ENCODE data around the gene OR5K4.
"Not testable (repeated sequence)": the region's sequence is repeated elsewhere in the genome, so short reads cannot be mapped to it uniquely, and the experiment has no call there.

OR5K4 gene

DNA sequence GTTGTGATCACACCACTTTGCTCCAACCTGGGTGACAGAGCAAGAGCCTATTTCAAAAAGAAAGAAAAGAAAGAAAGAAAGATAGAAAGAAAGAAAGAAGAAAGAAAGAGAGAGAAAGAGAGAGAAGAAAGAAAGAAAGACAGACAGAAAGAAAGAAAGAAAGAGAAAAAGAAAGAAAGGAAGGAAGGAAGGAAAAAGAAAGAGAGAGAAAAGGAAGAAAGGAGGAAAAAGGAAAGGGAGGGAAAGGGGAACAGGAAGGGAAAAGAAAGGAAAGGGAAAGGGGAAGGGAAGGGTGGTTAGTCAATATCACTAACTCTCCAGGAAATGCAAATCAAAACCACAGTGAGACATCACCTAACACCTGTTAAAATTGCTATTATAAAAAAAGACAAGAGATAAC is 18.2 kb downstream of the OR5K4 start:
- DNase-seq, result no peak

DNA sequence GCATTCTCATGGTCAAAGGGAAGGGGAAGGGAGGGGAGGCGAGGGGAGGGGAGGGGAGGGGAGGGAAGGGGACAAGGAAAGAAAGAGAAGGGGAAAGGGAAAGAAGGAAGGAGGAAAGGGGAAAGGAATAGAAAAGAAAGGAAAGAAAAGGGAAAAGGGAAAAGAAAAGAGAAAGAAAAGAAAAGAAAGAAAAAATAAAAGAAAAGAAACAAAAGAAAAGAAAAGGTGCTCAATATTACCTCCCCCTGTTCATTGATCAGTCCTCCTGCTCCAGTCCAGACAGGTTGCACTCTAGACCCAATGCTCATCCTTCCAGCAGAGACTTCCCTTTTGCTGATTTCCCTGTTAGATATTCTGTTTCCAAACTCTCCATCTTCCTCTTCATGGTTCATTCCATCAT is 18.8 kb downstream of the OR5K4 start:
- DNase-seq, result no peak

DNA sequence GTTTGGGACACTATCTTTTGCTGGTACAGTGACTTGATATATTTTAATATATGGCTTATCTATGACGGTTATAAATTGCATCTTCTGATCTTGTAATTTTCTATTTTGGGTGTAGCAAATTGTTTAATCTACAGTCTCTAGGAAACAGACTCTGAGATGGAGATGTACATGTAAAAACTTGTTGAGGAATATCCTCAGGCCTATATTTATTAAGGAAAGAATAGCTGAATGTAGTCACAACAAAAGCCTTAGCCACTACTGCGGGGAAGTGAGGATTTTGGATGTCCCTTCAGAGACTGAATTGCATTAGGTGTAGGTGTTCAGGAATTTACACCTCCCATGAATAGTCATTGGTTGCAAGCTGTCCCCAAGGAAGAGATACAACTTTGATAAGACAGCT is 23.0 kb downstream of the OR5K4 start:
- DNase-seq, result no peak

DNA sequence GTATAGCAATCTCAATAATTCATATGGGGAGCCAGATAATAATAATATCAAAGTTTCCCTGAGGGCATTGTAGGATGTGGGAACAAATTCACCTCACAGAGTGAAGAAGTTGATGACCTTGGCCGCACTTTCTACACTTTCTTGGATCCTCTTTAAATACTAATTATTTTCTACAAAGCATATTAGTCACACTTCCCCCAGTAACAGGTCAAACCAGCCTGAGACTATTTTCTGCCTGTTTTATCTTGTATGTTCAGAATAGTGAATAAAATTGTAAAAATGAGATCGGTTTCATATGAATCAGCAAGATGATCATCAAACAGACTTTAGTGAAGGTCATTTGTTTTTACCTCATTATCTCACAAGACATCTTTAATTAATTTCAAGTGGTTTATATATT is 34.5 kb downstream of the OR5K4 start:
- no peak for DNase-seq

DNA sequence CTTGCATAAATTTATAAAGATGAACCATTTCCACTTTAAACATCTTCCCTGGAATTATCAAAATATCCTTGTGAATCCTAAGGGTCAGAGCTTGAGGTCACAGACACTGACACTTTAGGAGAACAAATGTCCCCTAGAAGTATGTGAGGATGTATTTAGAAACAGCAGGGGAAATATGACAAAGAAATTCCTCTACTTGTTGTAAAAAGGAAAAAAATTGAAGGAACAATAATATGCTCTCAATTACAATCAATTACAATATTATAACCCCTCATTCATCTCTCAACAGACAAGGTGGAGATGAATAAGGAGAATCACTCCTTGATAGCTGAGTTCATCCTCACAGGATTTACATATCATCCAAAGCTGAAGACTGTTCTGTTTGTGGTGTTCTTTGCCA is 36.7 kb downstream of the OR5K4 start, which contains the start of gene OR5K3:
OR5K3 (plus strand) TSS at position 301 of the 400 bp plus-strand sequence; CDS start at position 301, 0 bp downstream.
- DNase-seq, result no peak

DNA sequence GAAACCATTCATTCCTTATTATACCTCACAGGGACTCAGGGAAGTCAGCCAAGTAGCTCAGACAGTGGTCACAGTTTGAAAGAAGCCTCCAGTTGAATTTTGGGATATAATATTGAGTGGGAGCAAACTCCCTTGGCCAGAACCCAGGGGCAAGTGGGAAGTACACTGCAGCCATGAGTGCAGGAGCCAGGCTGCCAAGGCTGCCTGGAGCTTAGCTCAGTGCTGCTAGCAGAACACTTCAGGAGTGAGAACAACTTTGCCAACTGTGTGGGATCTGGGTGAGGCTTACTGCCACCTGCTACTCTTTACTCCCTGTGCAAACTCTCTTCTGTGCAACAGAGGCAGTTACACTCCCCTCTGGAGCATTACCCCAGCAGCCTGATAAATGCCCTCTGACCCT is 41.4 kb downstream of the OR5K4 start:
- no peak for DNase-seq

DNA sequence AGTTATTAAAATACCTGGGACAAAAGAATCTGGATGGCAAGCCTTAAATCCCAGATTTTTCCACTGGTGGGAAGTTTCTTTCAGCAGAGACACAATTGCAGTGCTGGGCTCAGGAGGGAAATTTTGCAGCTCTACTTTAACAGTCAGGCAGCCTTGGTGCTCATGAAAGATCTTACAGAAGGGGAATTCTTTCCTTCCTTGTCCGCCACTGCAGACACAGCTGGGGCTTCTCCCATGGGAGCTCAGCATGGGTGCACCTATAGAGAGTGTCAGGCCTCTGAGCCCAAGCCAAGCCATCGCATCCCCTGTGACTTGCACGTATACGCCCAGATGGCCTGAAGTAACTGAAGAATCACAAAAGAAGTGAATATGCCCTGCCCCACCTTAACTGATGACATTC is 42.8 kb downstream of the OR5K4 start:
- DNase-seq, result not testable (repeated sequence)

DNA sequence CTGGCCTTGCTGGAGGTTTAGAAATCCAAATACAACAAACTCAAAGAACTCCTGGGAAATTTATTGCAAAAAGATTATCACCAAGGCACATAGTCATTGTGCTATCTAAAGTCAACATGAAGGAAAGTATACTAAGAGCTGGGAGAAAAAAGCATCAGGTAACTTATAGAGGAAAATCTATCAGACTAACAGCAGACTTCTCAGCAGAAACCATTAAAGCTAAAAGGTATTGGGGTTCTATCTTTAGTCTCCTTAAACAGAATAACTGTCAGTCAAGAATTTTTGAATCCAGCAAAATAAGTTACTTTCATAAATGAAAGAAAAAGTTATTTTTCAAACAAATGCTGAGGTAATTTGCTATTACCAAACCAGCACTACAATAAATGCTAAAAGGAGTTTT is 44.9 kb downstream of the OR5K4 start:
- DNase-seq, result no peak

DNA sequence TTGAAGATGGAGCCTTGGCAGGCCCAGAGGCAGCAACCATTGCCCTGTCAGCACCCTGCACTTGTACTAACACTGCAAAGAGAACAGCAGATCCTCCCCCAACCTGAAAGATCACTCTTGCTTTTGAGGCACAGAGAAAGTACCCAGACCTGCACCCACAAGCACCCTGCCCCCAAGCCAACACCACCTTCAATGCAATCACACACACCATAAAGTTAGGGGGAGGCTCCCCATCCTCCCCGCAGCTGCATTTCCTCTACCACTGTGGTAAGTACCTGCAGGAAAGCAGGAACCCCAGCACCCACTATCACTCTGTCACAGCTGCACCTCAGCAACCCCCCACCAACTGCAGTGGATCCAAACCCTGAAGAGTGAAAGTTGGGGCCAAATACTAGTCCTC is 48.9 kb downstream of the OR5K4 start:
- no peak for DNase-seq

DNA sequence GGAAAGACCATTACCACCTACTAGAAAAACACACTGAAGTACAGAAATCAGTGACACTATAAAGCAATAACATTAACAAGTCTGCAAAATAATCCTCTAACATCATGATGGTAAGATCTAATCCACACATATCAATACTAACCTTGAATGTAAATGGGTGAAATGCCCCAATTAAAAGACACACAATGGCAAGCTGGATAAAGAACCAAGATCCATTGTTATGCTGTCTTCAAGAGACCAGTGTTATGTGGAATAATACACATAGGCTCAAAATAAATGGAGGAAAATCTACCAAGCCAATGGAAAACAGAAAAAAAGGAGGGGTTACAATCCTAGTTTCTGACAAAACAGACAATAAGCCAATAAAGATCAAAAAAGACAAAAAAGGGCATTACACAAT is 50.4 kb downstream of the OR5K4 start:
- DNase-seq, result no peak

Data from left hindlimb (tissue), 1 donor.